ENCODE measurements around the gene MCRIP2.

Gene MCRIP2

GRCh38 chr16:632486-633335 is 8.9 kb upstream of the MCRIP2 start:
- no peak for DNase-seq (ENCODE audit: low read depth)

DNA sequence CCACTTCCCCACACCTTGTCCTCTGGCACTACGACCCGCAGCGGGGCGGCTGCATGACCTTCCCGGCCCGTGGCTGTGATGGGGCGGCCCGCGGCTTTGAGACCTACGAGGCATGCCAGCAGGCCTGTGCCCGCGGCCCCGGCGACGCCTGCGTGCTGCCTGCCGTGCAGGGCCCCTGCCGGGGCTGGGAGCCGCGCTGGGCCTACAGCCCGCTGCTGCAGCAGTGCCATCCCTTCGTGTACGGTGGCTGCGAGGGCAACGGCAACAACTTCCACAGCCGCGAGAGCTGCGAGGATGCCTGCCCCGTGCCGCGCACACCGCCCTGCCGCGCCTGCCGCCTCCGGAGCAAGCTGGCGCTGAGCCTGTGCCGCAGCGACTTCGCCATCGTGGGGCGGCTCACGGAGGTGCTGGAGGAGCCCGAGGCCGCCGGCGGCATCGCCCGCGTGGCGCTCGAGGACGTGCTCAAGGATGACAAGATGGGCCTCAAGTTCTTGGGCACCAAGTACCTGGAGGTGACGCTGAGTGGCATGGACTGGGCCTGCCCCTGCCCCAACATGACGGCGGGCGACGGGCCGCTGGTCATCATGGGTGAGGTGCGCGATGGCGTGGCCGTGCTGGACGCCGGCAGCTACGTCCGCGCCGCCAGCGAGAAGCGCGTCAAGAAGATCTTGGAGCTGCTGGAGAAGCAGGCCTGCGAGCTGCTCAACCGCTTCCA is 8.1 kb upstream of the MCRIP2 start:
- no peak for DNase-seq (ENCODE audit: low read depth)

DNA sequence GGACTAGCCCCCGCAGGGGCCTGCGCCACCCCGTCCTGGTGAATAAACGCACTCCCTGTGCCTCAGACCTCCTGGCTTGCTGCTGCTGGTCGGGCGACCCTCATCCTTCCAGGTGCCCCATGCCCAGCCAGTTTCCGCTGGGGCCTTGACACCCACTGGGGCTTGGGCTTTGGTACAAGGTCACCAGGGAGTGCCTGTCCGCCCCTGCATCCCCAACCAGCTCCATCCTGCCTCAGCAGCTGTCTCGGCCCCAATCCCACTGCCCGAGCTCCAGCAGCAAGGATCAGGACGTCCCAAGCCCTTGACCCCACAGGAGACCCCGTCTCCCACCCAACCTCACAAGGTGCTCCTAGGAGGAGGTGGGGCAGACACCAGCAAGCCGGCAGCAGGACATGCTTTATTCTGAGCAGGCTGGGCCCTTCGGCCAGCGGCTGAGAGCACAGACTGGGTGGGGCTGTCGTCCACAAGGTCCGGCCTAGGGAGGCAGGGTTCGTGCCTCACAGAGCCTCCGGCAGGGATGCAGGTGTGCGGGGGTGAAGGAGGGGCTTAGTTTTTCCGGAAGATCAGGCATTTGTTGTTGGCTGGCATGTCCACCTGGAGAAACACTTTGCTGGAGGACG is 7.5 kb upstream of the MCRIP2 start:
- DNase-seq (ENCODE audit: low read depth): no peak

DNA sequence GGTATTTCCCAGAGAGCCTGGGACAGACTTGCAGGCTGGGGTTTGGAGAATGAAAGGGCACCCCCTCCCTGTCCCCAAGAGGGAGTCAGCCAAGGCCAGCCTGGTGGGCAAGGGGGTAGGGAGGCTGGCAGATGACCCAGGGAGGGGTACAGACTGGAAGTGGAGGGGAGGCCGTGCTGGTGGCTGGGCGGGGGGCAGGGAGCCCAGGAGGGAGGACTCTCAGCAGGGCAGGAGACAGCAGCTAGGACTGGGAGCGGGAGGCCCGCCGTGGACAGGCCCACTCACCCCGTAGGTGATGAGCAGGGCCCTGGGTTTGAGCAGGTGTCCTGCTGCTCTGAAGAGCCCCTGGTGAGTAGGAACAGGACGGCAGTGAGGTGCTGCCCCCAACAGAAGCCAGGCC is 6.6 kb upstream of the MCRIP2 start:
- no peak for DNase-seq (ENCODE audit: low read depth)

GRCh38 chr16:635573-636205 is 5.9 kb upstream of the MCRIP2 start:
- DNase-seq (ENCODE audit: low read depth): no peak

- peak; percentile 87 for DNase-seq (ENCODE audit: low read depth)
Measured at GRCh38 chr16:636206-637080, 5.2 kb upstream of the MCRIP2 start, which contains the start of gene METTL26. METTL26 (minus strand) TSS chr16:636305; CDS start chr16:636290, 15 bp downstream.

- peak; percentile 77 for DNase-seq (ENCODE audit: low read depth)
Measured at GRCh38 chr16:637081-638018, 4.3 kb upstream of the MCRIP2 start.

- DNase-seq (ENCODE audit: low read depth): no peak
Measured at GRCh38 chr16:638034-638543, 3.5 kb upstream of the MCRIP2 start.

DNA sequence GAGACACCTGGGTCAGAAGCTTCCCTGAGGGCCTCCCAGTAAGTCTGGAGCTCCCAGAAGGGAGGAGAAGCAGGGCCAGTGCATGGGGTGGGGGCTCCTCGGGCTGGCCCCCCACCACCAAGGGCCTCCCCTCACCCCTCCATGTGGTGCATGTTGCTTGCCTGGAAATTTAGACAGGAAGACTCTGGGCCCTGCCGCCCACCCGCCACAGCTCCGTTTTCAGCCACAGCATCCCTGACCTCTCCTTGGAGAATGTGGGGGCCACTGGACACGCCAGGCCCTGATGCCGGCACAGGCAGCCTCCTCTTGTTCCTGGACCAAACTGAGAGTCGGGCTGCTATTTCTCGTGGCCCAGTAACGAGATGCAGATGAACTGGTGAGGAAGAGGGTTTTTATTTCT is 2.8 kb upstream of the MCRIP2 start:
- DNase-seq (ENCODE audit: low read depth): no peak

DNA sequence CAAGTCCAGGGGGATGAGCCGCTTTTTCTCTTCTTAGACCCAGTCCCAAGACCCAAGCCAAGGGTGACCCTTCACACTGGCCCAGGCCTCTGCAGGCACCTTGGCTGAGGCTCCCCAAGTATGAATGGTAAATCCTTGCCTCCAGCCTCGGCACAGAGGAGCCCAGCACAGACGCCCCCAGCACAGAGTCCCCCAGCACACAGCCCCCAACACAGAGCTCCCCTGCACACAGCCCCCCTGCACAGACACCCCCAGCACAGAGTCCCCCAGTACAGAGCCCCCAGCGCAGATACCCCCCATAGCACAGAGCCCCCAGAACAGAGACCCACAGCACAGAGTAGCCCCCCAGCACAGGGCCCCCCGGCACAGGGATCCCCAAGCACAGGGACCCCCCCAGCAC is 1.0 kb upstream of the MCRIP2 start:
- no peak for DNase-seq (ENCODE audit: low read depth)

GRCh38 chr16:642189-643049 is 791 bp downstream of the MCRIP2 start:
- DNase-seq (ENCODE audit: low read depth): no peak

GRCh38 chr16:643050-643368 is 1.4 kb downstream of the MCRIP2 start:
- no peak for DNase-seq (ENCODE audit: low read depth)

- DNase-seq (ENCODE audit: low read depth): no peak
Measured at GRCh38 chr16:644556-644955, 2.9 kb downstream of the MCRIP2 start.

GRCh38 chr16:645852-646678 is 4.4 kb downstream of the MCRIP2 start:
- no peak for DNase-seq (ENCODE audit: low read depth)

- no peak for DNase-seq (ENCODE audit: low read depth)
Measured at GRCh38 chr16:646679-647172, 5.1 kb downstream of the MCRIP2 start.

DNA sequence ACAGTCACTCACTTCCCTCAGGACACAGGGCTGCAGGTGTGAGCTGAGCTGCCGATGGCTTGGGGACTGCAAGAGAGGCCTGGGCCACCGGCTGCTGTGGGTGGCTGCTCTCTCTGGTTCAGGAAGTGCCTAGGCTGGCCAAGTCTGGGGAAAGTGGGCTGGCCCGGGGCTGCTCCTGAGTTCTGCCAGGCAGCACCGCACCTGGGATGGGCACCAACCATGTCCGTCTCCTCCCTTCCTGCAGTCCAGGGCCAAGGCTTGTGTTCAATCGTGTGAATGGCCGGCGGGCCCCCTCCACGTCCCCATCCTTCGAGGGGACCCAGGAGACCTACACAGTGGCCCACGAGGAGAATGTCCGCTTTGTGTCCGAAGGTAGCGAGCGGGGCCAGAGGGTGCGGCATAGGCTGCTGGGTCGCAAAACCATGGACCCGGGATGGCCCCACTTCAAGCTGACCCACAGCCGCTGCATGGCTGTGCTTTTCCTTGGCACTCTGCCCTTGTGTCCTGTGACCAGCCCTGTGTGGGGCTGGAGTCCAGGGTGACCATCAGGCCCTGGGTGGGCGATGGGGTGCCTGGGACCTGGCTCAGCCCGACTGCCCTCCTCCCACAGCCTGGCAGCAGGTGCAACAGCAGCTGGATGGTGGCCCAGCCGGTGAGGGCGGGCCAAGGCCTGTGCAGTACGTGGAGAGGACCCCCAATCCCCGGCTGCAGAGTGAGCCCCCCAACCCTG is 5.7 kb downstream of the MCRIP2 start:
- DNase-seq (ENCODE audit: low read depth): no peak

DNA sequence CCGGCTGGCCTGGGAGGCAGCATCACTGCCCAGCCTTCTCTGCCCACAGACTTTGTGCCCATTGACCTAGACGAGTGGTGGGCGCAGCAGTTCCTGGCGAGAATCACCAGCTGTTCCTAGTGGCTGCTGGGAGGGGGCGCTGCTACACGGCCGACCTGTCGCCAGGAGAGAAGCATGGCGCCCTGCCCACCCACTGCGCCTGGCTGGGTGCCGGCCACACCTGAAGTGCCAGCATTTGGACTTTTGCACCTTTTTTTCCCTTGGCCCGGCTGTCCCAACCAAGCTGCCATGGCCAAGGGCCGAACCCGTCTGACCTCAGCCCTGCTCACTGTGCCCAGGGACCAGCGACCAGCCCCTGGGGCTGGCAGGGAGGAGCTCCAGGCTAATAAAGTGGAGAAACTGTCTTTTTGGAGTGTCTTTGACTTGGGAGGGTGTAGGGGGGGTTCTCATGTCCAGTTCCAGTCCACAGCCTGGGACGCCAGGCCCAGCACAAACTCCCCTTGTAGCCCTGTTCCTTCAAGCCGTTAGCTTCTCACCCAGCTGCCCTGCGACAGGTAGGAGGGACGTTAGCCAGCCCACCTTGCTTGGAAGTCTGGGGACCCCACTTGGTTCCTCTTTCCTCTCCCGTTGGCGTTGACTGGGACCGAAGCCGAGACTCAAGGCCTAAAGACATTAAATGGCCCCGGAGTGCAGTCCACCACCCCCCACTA is 6.6 kb downstream of the MCRIP2 start:
- DNase-seq (ENCODE audit: low read depth): no peak
